ENCODE data around the gene KRTAP5-8. TPM values are rescaled to one million over a fixed set of nuclear protein-coding genes. Genes with fewer than 3 reads are reported as not detected.

KRTAP5-8 gene
- total and polyA plus RNA-seq, 9 of the 15 experiments (the other 6 are each of a cell fraction or from before 2014, with no cell fraction given): not detected

- DNase-seq (ENCODE audit: extremely low read depth in 1 of 4, low spot score in 3 of 4) (no peak), ATAC-seq (no peak), FAIRE-seq (no peak)
- no peak overlapping the region for H3K4me3 ChIP-seq
- in situ Hi-C loops (cut with MboI) (no loop called here), intact Hi-C loops (cut with micrococcal nuclease) (no loop called here)
- no peaks in the 10 kb centered on the region for H4K20me1 ChIP-seq (replicated peaks; ENCODE audit: control insufficient read depth, insufficient read depth, low read length)
- H3K27me3 ChIP-seq (ENCODE audit: control insufficient read depth in 2 of 2, insufficient read depth in 2 of 2, low read length in 2 of 2): no peaks in the 10 kb centered on the region
- no peak overlapping the region for H3K4me2 ChIP-seq (ENCODE audit: insufficient read depth, low read length)
- H3K9ac ChIP-seq (ENCODE audit: insufficient read depth in 1 of 2, low read depth in 2 of 2, low read length in 2 of 2): no peak overlapping the region
- TF ChIP-seq ZNF146 (CRISPR knock-in tag; IDR thresholded peaks at IDR 0.05; ENCODE audit: unreplicated experiment) (no peak), ZNF280B (CRISPR knock-in tag; IDR thresholded peaks at IDR 0.05) (no peak), SRSF9 (IDR thresholded peaks at IDR 0.05; ENCODE audit: borderline replicate concordance, low read depth, low read length) (no peak), POLR2G (IDR thresholded peaks at IDR 0.05; ENCODE audit: low read depth, low read length) (no peak), ZBTB1 (CRISPR knock-in tag; IDR thresholded peaks at IDR 0.05; ENCODE audit: borderline replicate concordance, low read depth) (no peak), POLR3G (IDR thresholded peaks at IDR 0.05; ENCODE audit: extremely low read depth, insufficient read length, insufficient replicate concordance) (no peak), RB1 (IDR thresholded peaks at IDR 0.05; ENCODE audit: low read depth) (no peak), ZNF347 (CRISPR knock-in tag; IDR thresholded peaks at IDR 0.05; ENCODE audit: low read depth) (no peak), BCL6 (CRISPR knock-in tag; IDR thresholded peaks at IDR 0.05) (no peak), ZBTB7A (IDR thresholded peaks at IDR 0.05; ENCODE audit: borderline replicate concordance, control insufficient read depth, low read depth, low read length) (no peak), U2AF1 (optimal IDR thresholded peaks at IDR 0.05; ENCODE audit: low read depth, low read length) (no peak), DNMT1 (IDR thresholded peaks at IDR 0.05) (no peak)
- no peak overlapping the region for H2AFZ ChIP-seq (ENCODE audit: low read depth, low read length)
- H3K36me3 ChIP-seq (ENCODE audit: control insufficient read depth, insufficient read depth, low read length): peaks cover 44% of the 10 kb centered on the region; the same call in 2 of the 3 replicates
- POLR2A ChIA-PET: no interaction called here
- no peaks in the 10 kb centered on the region for H3K9me1 ChIP-seq (ENCODE audit: control insufficient read depth, insufficient read depth, low read length)
- CTCF ChIA-PET (ENCODE audit: low intra/inter-chr PET ratio): no interaction called here
- H3K27ac ChIP-seq (ENCODE audit: extremely low read depth, low read depth, low read length): no peak overlapping the region
- H3K9me3 ChIP-seq (replicated peaks; ENCODE audit: control insufficient read depth, insufficient read depth, low read depth, low read length): no peaks in the 10 kb centered on the region
- H3K79me2 ChIP-seq (ENCODE audit: control insufficient read depth, insufficient read depth, low read length): no peaks in the 10 kb centered on the region
- no TSS peak for BruUV-seq (replicated peaks)
- 90% methylated on average over 13 of the region's 13 CpGs for WGBS (ENCODE audit: insufficient coverage, low coverage, missing lambda C conversion rate)
- H3K4me1 ChIP-seq (replicated peaks in 1 of 2; ENCODE audit: control insufficient read depth in 2 of 2, insufficient read depth in 2 of 2, low read length in 2 of 2): no peaks in the 10 kb centered on the region
These were observed 38.7 kb upstream of the KRTAP5-8 start for GRCh38 chr11:71499125-71499524.
